Measurements from ENCODE around the gene SERPINF2. TPM values are rescaled to one million over a fixed set of nuclear protein-coding genes. Genes with fewer than 3 reads are reported as not detected.
A peak's percentile ranks its signal among the peaks of the same experiment; 100 is the strongest.

SERPINF2 gene
- total RNA-seq, 1 donor from 2014 or later = 0.82 TPM

DNA sequence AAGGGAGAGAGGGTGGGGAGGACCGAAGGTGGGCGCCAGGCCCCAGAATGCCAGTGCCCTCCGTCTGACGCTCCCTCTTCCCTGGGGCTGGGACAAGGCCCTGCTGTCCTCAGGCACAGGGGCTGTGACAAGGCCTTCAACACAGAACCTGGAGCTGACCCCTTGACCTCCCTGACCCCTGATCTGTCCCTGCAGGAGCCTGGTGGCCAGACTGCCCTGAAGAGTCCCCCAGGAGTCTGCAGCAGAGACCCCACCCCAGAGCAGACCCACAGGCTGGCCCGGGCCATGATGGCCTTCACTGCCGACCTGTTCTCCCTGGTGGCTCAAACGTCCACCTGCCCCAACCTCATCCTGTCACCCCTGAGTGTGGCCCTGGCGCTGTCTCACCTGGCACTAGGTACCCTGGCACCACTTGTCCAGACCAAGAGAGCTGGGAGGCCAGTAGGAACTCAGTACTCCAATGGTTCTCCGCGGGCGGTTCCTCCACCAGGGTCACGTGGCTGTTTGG is 2.9 kb downstream of the SERPINF2 start:
- no peaks in the 10 kb centered on the region for H3K4me1 Mint-ChIP-seq
- H3K36me3 Mint-ChIP-seq (ENCODE audit: low read depth) = no peaks in the 10 kb centered on the region
- no peak overlapping the region for H3K4me3 Mint-ChIP-seq
- TF ChIP-seq CTCF (IDR thresholded peaks at IDR 0.05) = no peak
- DNase-seq (no peak), ATAC-seq (ENCODE audit: low read depth) (no peak)
- CTCF ChIA-PET = no interaction called here
- POLR2A ChIA-PET = no interaction called here
- no peaks in the 10 kb centered on the region for H3K27me3 Mint-ChIP-seq
- no peak overlapping the region for H3K27ac Mint-ChIP-seq
- H3K9me3 Mint-ChIP-seq = no peaks in the 10 kb centered on the region
- intact Hi-C loops (cut with micrococcal nuclease) = no loop called here

GRCh38 chr17:1746975-1747543 is 4.4 kb downstream of the SERPINF2 start:
- peaks cover 4% of the 10 kb centered on the region for H3K4me1 Mint-ChIP-seq
- no peaks in the 10 kb centered on the region for H3K36me3 Mint-ChIP-seq (ENCODE audit: low read depth)
- DNase-seq (no peak), ATAC-seq (ENCODE audit: low read depth) (no peak)
- no peak overlapping the region for H3K27ac Mint-ChIP-seq
- no peaks in the 10 kb centered on the region for H3K27me3 Mint-ChIP-seq
- TF ChIP-seq CTCF (IDR thresholded peaks at IDR 0.05) = no peak
- ChIA-PET CTCF (no interaction called here), POLR2A (interaction anchor here (1.0 kb wide), 1 partner anchor 35 kb away, joined by 4 read pairs; no protein-coding TSS in a partner anchor)
- H3K4me3 Mint-ChIP-seq = no peak overlapping the region
- intact Hi-C loops (cut with micrococcal nuclease) = no loop called here
- no peaks in the 10 kb centered on the region for H3K9me3 Mint-ChIP-seq

GRCh38 chr17:1750628-1751027 is 8.0 kb downstream of the SERPINF2 start:
- H3K27me3 Mint-ChIP-seq = no peaks in the 10 kb centered on the region
- H3K4me1 Mint-ChIP-seq = peaks cover 15% of the 10 kb centered on the region
- intact Hi-C loops (cut with micrococcal nuclease) = no loop called here
- ATAC-seq (ENCODE audit: low read depth) (no peak), DNase-seq (no peak)
- H3K36me3 Mint-ChIP-seq (ENCODE audit: low read depth) = no peaks in the 10 kb centered on the region
- ChIA-PET POLR2A (interaction anchor here (0.6 to 2.4 kb wide), 3 partner anchors 14 to 79 kb away, joined by 5 to 15 read pairs (median 11); partner anchors contain the start of genes RPA1 and SMYD4), CTCF (interaction anchor here (3.1 kb wide), 1 partner anchor 29 kb away, joined by 19 read pairs; no protein-coding TSS in a partner anchor)
- no peak overlapping the region for H3K4me3 Mint-ChIP-seq
- no peaks in the 10 kb centered on the region for H3K9me3 Mint-ChIP-seq
- no peak for TF ChIP-seq CTCF (IDR thresholded peaks at IDR 0.05)
- no peak overlapping the region for H3K27ac Mint-ChIP-seq

- H3K4me1 Mint-ChIP-seq = peaks cover 15% of the 10 kb centered on the region
- DNase-seq = no peak
- TF ChIP-seq CTCF (IDR thresholded peaks at IDR 0.05) = no peak
- ChIA-PET POLR2A (interaction anchor here (0.5 to 3.3 kb wide), 12 partner anchors 10 to 546 kb away, joined by 4 to 26 read pairs (median 8); partner anchors contain the start of genes RPA1, SERPINF1, SMYD4 and WDR81), CTCF (interaction anchor here (0.6 to 4.2 kb wide), 7 partner anchors 12 to 33 kb away, joined by 3 to 44 read pairs (median 4); no protein-coding TSS in a partner anchor)
- H3K9me3 Mint-ChIP-seq = no peaks in the 10 kb centered on the region
- peak overlapping the region; percentile 38 for H3K4me3 Mint-ChIP-seq
- peak; percentile 86 for ATAC-seq (ENCODE audit: low read depth)
- H3K36me3 Mint-ChIP-seq (ENCODE audit: low read depth) = no peaks in the 10 kb centered on the region
- intact Hi-C loops (cut with micrococcal nuclease) = loop anchor here (2.0 kb wide), 1 partner anchor 18 kb away; no protein-coding TSS in a partner anchor
- H3K27ac Mint-ChIP-seq = no peak overlapping the region
- no peaks in the 10 kb centered on the region for H3K27me3 Mint-ChIP-seq
Measured at GRCh38 chr17:1752425-1753262, 10.0 kb downstream of the SERPINF2 start.
